Measurements from ENCODE around the gene MND1.

DNA sequence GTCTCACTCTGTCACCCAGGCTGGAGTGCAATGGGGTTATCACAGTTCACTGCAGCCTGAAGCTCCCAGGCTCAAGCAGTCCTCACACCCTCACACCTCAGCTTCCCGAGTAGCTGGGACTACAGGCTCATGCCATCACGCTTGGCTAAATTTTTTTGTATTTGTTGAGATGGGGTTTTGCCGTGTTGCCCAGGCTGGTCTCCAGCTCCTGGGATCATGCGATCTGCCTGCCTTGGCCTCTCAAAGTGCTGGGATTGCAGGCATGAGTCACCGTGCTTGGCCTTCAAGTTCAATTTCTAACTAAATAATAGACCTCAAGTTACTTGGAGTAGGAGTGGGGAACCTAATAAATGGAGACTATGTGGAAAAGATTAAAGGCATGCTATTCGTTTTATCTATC lies 48.9 kb downstream of the MND1 start:
- TF ChIP-seq, protein P1, sequence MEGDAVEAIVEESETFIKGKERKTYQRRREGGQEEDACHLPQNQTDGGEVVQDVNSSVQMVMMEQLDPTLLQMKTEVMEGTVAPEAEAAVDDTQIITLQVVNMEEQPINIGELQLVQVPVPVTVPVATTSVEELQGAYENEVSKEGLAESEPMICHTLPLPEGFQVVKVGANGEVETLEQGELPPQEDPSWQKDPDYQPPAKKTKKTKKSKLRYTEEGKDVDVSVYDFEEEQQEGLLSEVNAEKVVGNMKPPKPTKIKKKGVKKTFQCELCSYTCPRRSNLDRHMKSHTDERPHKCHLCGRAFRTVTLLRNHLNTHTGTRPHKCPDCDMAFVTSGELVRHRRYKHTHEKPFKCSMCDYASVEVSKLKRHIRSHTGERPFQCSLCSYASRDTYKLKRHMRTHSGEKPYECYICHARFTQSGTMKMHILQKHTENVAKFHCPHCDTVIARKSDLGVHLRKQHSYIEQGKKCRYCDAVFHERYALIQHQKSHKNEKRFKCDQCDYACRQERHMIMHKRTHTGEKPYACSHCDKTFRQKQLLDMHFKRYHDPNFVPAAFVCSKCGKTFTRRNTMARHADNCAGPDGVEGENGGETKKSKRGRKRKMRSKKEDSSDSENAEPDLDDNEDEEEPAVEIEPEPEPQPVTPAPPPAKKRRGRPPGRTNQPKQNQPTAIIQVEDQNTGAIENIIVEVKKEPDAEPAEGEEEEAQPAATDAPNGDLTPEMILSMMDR (conservative IDR thresholded peaks at IDR 0.05; ENCODE audit: low read depth, low read length): no peak
- TF ChIP-seq EZH2 (IDR thresholded peaks at IDR 0.05; ENCODE audit: low read length, unreplicated experiment): no peak
